Activated T-cell treated with anti-CD3 and anti-CD28 coated beads, Interleukin-2, amount 50 U/mL, for 24 hours (primary cell): ENCODE measurements around the gene GNG3.
A peak's percentile ranks its signal among the peaks of the same experiment; 100 is the strongest.

Experiments used
- DNase-seq: peaks from one replicate; pipeline ENCODE4 v3.0.0-alpha.2; 2020
- H3K27ac Mint-ChIP-seq: 2 replicates; pipeline ENCODE4 v1.8.0; 2020; ENCODE audit warnings: mild to moderate bottlenecking, mixed read lengths
- H3K27me3 Mint-ChIP-seq: 2 replicates; pipeline ENCODE4 v1.8.0; 2020; ENCODE audit warnings: mixed read lengths
- H3K36me3 Mint-ChIP-seq: 2 replicates; pipeline ENCODE4 v1.8.0; 2020; ENCODE audit warnings: low read depth, mixed read lengths
- H3K4me1 Mint-ChIP-seq: 2 replicates; pipeline ENCODE4 v1.8.0; 2020; ENCODE audit warnings: low read depth, mixed read lengths
- H3K4me3 Mint-ChIP-seq: 2 replicates; pipeline ENCODE4 v1.8.0; 2020; ENCODE audit warnings: mild to moderate bottlenecking, moderate library complexity, mixed read lengths
- H3K9me3 Mint-ChIP-seq: 2 replicates; pipeline ENCODE4 v1.8.0; 2020; ENCODE audit warnings: mixed read lengths

The GNG3 gene

GRCh38 chr11:62705880-62706849, 1.3 kb upstream of the GNG3 start:
- peaks cover 61% of the 10 kb centered on the region for H3K4me1 Mint-ChIP-seq

GRCh38 chr11:62706850-62707247, 627 bp upstream of the GNG3 start:
- DNase-seq, result no peak
- H3K4me1 Mint-ChIP-seq, result peaks cover 61% of the 10 kb centered on the region
- peaks cover 79% of the 10 kb centered on the region for H3K36me3 Mint-ChIP-seq
- H3K27ac Mint-ChIP-seq, result peak overlapping the region; percentile 81
- H3K9me3 Mint-ChIP-seq, result no peaks in the 10 kb centered on the region
- peak overlapping the region; percentile 66 for H3K4me3 Mint-ChIP-seq
- H3K27me3 Mint-ChIP-seq, result no peaks in the 10 kb centered on the region

More at GRCh38 chr11:62705880-62706849, 1.3 kb upstream of the GNG3 start:
- no peaks in the 10 kb centered on the region for H3K9me3 Mint-ChIP-seq
- H3K27me3 Mint-ChIP-seq, result no peaks in the 10 kb centered on the region
- peaks cover 79% of the 10 kb centered on the region for H3K36me3 Mint-ChIP-seq
- peak overlapping the region; percentile 91 for H3K27ac Mint-ChIP-seq
- peak overlapping the region; percentile 89 for H3K4me3 Mint-ChIP-seq
- peak; percentile 96 for DNase-seq

- Mint-ChIP-seq H3K27ac (peak overlapping the region; percentile 98), H3K27me3 (no peaks in the 10 kb centered on the region), H3K36me3 (peaks cover 85% of the 10 kb centered on the region), H3K4me3 (peak overlapping the region; percentile 82), H3K9me3 (no peaks in the 10 kb centered on the region), H3K4me1 (peaks cover 69% of the 10 kb centered on the region)
- DNase-seq, result no peak
Observed at GRCh38 chr11:62708392-62708791, 916 bp downstream of the GNG3 start.

GRCh38 chr11:62708793-62709192, 1.3 kb downstream of the GNG3 start:
- no peaks in the 10 kb centered on the region for H3K9me3 Mint-ChIP-seq
- peaks cover 86% of the 10 kb centered on the region for H3K36me3 Mint-ChIP-seq
- peak overlapping the region; percentile 98 for H3K27ac Mint-ChIP-seq
- DNase-seq, result peak; percentile 67
- H3K4me3 Mint-ChIP-seq, result peak overlapping the region; percentile 82
- peaks cover 73% of the 10 kb centered on the region for H3K4me1 Mint-ChIP-seq
- H3K27me3 Mint-ChIP-seq, result no peaks in the 10 kb centered on the region

- H3K4me3 Mint-ChIP-seq, result peak overlapping the region; percentile 82
- peaks cover 91% of the 10 kb centered on the region for H3K36me3 Mint-ChIP-seq
- peak; percentile 93 for DNase-seq
- no peaks in the 10 kb centered on the region for H3K9me3 Mint-ChIP-seq
- no peaks in the 10 kb centered on the region for H3K27me3 Mint-ChIP-seq
- H3K27ac Mint-ChIP-seq, result peak overlapping the region; percentile 98
- peaks cover 79% of the 10 kb centered on the region for H3K4me1 Mint-ChIP-seq
Observed at GRCh38 chr11:62709247-62710000, 1.9 kb downstream of the GNG3 start.

- no peaks in the 10 kb centered on the region for H3K27me3 Mint-ChIP-seq
- no peaks in the 10 kb centered on the region for H3K9me3 Mint-ChIP-seq
- H3K4me1 Mint-ChIP-seq, result peaks cover 83% of the 10 kb centered on the region
- H3K36me3 Mint-ChIP-seq, result peaks cover 92% of the 10 kb centered on the region
- peak overlapping the region; percentile 98 for H3K27ac Mint-ChIP-seq
- H3K4me3 Mint-ChIP-seq, result peak overlapping the region; percentile 82
- no peak for DNase-seq
Observed at GRCh38 chr11:62710001-62710345, 2.5 kb downstream of the GNG3 start.

- DNase-seq, result no peak
- H3K36me3 Mint-ChIP-seq, result peaks cover 94% of the 10 kb centered on the region
- no peak overlapping the region for H3K4me3 Mint-ChIP-seq
- H3K27me3 Mint-ChIP-seq, result no peaks in the 10 kb centered on the region
- H3K27ac Mint-ChIP-seq, result peak overlapping the region; percentile 78
- no peaks in the 10 kb centered on the region for H3K9me3 Mint-ChIP-seq
- H3K4me1 Mint-ChIP-seq, result peaks cover 70% of the 10 kb centered on the region
Observed at GRCh38 chr11:62712276-62712812, 4.9 kb downstream of the GNG3 start.

- H3K36me3 Mint-ChIP-seq, result peaks cover 95% of the 10 kb centered on the region
- H3K27ac Mint-ChIP-seq, result peak overlapping the region; percentile 78
- H3K27me3 Mint-ChIP-seq, result no peaks in the 10 kb centered on the region
- peak overlapping the region; percentile 9 for H3K4me3 Mint-ChIP-seq
- DNase-seq, result no peak
- H3K4me1 Mint-ChIP-seq, result peaks cover 66% of the 10 kb centered on the region
- H3K9me3 Mint-ChIP-seq, result no peaks in the 10 kb centered on the region
Observed at GRCh38 chr11:62712861-62713260, 5.4 kb downstream of the GNG3 start.

GRCh38 chr11:62713343-62713742, 5.9 kb downstream of the GNG3 start:
- Mint-ChIP-seq H3K36me3 (peaks cover 95% of the 10 kb centered on the region), H3K27ac (peak overlapping the region; percentile 78), H3K9me3 (no peaks in the 10 kb centered on the region), H3K4me1 (peaks cover 65% of the 10 kb centered on the region), H3K4me3 (peak overlapping the region; percentile 36), H3K27me3 (no peaks in the 10 kb centered on the region)
- DNase-seq, result no peak

- Mint-ChIP-seq H3K9me3 (no peaks in the 10 kb centered on the region), H3K27ac (peak overlapping the region; percentile 81), H3K4me1 (peaks cover 56% of the 10 kb centered on the region), H3K36me3 (peaks cover 97% of the 10 kb centered on the region), H3K27me3 (no peaks in the 10 kb centered on the region), H3K4me3 (no peak overlapping the region)
- no peak for DNase-seq
Observed at GRCh38 chr11:62715150-62716130, 8.0 kb downstream of the GNG3 start.

- DNase-seq, result no peak
- Mint-ChIP-seq H3K4me3 (no peak overlapping the region), H3K27ac (peak overlapping the region; percentile 81), H3K27me3 (no peaks in the 10 kb centered on the region), H3K9me3 (no peaks in the 10 kb centered on the region), H3K4me1 (peaks cover 57% of the 10 kb centered on the region), H3K36me3 (peaks cover 97% of the 10 kb centered on the region)
Observed at GRCh38 chr11:62716206-62716605, 8.7 kb downstream of the GNG3 start.

- Mint-ChIP-seq H3K9me3 (no peaks in the 10 kb centered on the region), H3K4me1 (peaks cover 63% of the 10 kb centered on the region), H3K36me3 (peaks cover 97% of the 10 kb centered on the region), H3K27me3 (no peaks in the 10 kb centered on the region), H3K4me3 (no peak overlapping the region), H3K27ac (peak overlapping the region; percentile 83)
- DNase-seq, result no peak
Observed at GRCh38 chr11:62716816-62717215, 9.3 kb downstream of the GNG3 start.

GRCh38 chr11:62719302-62719978, 12.0 kb downstream of the GNG3 start:
- no peaks in the 10 kb centered on the region for H3K9me3 Mint-ChIP-seq
- H3K4me1 Mint-ChIP-seq, result peaks cover 63% of the 10 kb centered on the region
- H3K36me3 Mint-ChIP-seq, result peaks cover 99% of the 10 kb centered on the region
- H3K4me3 Mint-ChIP-seq, result no peak overlapping the region
- H3K27ac Mint-ChIP-seq, result peak overlapping the region; percentile 77
- no peaks in the 10 kb centered on the region for H3K27me3 Mint-ChIP-seq
- no peak for DNase-seq
